Ishikawa (cell line): ENCODE results near the gene MT1A.

Experiments
- CEBPB ChIP-seq: IDR thresholded peaks from 2 replicates; pipeline ENCODE4 v1.6.1; 2012
- TEAD4 ChIP-seq: IDR thresholded peaks from 2 replicates; pipeline ENCODE4 v1.6.1; 2012

GRCh38 chr16:56631197-56631596 lies 7.3 kb upstream of the MT1A start:
- TF ChIP-seq CEBPB (no peak), TEAD4 (no peak)
